Fibroblast of skin of scalp (primary cell): ENCODE measurements around the gene SIRT1.
"Not testable (repeated sequence)": the region's sequence is repeated elsewhere in the genome, so short reads cannot be mapped to it uniquely, and the experiment has no call there.

Source experiments
- DNase-seq: peaks from one replicate; pipeline ENCODE4 v3.0.0-alpha.2; 2013

The SIRT1 gene

DNA sequence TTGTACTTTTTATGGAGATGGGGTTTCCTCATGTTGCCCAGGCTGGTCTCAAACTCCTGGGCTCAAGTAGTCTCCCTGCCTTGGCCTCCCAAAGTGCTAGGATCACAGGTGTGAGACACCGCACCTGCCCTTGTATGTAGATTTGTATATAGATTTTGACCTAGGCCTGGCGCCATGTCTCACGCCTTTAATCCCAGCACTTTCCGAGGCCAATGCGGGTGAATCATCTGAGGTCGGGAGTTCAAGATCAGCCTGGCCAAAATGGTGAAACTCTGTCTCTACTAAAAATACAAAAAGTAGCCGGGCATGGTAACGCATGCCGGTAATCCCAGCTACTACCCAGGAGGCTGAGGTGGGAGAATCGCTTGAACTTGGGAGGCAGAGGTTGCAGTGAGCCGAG lies 7.0 kb upstream of the SIRT1 start:
- not testable (repeated sequence) for DNase-seq

DNA sequence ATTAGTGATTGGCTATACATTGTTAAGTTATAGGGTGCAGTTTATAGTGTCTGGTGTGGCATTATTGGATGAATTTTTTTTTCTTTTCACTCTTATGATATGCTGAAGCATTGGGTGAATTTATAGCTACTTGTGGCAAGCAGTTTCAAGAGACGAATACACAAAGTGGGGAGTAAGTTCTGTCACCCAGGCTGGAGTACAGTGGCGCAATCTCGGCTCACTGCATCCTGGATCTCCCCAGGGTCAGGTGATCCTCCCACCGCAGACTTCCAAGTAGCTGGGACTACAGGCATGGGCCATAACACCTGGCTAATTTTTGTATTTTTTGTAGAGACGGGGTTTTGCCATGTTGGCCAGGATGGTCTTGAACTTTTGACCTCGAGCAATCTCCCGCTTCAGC lies 6.3 kb upstream of the SIRT1 start:
- DNase-seq: no peak

DNA sequence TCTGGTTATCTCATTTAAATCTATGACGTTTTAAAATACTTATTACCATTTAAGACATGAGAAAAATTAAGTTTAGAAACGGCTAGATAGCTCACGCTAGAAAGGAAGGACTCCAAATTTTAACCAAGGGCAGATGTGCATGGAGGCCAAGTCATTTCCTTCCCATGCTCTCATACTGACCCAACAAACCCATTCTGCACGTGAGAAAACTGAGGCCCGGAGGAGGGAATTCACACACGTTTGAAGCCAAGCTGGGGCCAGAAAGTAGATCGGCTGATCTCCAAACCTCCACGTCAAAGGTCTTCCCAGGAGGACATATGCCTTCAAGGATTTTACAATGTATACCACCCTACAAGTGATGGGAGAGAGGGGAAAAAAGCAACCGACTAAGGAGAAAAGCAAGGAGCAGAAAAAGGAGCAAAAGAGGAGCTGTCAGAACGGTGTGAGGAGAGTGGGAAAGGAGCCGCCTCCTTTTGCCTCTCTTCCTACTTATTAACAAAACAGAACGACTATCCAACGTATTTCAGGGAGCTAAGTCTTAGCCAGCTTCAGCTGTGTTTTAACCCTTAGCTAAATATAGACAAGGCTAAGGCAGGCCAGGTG lies 645 bp upstream of the SIRT1 start:
- DNase-seq: no peak

DNA sequence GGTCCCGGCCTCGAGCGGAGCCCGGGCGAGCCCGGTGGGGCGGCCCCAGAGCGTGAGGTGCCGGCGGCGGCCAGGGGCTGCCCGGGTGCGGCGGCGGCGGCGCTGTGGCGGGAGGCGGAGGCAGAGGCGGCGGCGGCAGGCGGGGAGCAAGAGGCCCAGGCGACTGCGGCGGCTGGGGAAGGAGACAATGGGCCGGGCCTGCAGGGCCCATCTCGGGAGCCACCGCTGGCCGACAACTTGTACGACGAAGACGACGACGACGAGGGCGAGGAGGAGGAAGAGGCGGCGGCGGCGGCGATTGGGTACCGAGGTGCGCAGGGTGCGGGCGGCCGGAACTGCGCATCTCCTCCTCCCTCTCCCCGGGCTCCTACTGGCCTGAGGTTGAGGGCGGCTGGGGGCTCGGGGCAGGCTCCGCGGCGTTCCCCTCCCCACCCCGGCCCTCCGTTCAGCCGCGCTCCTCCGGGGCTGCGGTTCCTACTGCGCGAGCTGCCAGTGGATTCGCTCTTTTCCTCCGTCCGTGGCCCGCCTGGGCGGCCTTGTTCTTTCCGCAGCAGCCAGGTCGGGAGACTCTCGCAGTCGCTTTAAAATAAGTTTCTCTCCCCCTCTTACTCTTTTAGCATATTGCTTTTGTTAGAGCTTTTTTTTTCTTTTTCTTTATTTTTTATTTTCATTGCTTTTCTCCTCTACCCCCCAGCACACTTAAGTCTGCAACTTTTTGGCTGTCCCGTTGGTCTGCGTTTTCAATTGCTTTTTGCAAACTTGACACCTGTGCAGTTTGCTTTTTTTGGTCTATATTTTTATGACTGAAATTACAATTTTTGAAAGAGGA lies 600 bp downstream of the SIRT1 start:
- DNase-seq: peak; percentile 79

DNA sequence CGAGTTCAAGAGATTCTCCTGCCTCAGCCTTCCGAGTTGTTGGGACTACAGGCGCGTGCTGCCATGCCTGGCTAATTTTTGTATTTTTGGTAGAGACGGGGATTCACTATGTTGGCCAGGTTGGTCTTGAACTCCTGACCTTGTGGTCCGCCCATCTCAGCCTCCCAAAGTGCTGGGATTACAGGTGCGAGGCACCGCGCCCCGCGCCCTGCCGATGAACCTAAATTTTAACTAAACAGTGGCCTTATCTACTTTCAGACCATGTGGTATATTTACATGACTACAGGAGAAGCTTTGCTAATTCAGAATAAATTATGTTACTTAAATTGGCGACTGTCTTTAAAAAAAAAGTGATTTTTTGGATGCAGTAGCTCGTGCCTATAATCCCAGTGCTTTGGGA lies 9.2 kb downstream of the SIRT1 start:
- DNase-seq: no peak

DNA sequence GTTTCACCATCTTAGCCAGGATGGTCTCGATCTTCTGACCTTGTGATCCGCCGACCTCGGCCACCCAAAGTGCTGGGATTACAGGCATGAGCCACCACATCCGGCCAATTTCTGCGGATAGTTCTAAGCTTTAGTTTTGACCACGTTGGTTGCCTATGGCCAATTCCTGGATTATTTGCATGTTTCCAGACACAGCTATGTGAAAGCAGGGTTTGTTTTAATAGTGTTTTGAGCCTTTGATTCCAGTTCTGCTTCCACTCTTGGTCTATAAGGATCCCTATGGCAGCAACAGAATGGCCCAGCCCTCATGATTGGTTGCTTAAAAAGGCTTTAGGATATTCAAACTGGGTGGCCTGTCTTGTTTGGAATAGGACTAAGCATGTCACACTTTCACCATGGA lies 19.1 kb downstream of the SIRT1 start:
- no peak for DNase-seq

DNA sequence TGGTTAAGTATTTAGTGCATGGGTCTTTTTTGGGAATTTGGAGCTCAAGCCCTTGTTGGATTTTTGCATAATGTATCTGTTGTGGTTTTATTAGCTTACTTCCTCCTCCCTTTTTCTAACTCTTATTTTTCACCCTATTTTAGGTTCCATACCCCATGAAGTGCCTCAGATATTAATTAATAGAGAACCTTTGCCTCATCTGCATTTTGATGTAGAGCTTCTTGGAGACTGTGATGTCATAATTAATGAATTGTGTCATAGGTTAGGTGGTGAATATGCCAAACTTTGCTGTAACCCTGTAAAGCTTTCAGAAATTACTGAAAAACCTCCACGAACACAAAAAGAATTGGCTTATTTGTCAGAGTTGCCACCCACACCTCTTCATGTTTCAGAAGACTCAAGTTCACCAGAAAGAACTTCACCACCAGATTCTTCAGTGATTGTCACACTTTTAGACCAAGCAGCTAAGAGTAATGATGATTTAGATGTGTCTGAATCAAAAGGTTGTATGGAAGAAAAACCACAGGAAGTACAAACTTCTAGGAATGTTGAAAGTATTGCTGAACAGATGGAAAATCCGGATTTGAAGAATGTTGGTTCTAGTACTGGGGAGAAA lies 28.0 kb downstream of the SIRT1 start:
- DNase-seq: peak; percentile 31

DNA sequence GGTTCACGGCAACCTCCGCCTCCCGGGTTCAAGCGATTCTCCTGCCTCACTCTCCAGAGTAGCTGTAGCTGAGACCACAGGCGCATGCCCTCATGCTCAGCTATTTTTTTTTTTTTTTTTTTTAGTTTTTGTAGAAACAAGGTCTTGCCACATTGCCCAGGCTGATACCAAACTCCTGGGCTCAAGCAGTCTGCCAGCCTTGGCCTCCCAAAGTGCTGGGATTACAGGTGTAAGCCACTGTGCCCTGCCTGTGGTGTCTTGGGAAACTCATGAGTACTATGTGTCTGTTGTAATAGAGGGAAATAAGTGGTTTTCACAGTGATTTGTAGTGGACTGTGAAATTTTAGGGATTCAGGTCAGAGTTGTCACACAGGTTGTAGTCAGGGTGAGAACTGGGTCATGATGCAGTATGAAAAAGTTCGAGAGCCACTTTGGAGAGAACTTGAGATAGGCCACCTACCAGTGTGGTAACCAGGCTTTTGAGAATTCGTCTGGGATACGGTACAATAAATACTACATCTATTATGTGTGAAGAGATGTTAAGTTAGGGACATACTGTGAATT lies 30.4 kb downstream of the SIRT1 start:
- no peak for DNase-seq

DNA sequence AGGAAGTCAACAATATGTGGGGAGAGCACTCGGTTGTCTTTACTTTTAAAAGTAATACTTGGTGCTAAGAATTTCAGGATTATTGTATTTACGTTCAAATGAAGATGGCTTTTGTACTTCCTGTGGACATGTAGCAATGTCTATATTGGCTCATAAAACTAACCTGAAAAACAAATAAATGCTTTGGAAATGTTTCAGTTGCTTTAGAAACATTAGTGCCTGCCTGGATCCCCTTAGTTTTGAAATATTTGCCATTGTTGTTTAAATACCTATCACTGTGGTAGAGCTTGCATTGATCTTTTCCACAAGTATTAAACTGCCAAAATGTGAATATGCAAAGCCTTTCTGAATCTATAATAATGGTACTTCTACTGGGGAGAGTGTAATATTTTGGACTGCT lies 32.7 kb downstream of the SIRT1 start:
- DNase-seq: no peak

DNA sequence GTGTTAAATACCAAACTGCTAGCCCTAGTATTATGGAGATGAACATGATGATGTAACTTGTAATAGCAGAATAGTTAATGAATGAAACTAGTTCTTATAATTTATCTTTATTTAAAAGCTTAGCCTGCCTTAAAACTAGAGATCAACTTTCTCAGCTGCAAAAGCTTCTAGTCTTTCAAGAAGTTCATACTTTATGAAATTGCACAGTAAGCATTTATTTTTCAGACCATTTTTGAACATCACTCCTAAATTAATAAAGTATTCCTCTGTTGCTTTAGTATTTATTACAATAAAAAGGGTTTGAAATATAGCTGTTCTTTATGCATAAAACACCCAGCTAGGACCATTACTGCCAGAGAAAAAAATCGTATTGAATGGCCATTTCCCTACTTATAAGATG lies 33.2 kb downstream of the SIRT1 start:
- DNase-seq: no peak

DNA sequence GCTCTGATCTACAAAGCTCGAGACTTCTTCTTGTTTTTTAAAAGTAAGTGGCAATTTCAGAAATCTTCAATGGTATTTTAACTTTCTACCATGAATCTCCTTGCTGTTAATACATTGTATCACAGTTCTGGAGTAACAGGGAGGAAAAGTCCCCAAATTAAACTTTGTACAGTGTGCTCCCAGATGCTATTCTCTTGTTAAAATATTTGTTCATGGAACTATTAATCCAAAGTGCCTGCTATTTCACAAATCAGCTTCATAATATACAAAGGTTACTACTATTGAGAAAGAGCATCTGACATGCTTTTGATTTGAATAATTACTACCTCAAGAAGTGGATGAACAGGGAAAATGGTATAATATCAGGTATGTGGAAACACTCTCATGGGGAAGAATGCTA lies 36.6 kb downstream of the SIRT1 start:
- no peak for DNase-seq

DNA sequence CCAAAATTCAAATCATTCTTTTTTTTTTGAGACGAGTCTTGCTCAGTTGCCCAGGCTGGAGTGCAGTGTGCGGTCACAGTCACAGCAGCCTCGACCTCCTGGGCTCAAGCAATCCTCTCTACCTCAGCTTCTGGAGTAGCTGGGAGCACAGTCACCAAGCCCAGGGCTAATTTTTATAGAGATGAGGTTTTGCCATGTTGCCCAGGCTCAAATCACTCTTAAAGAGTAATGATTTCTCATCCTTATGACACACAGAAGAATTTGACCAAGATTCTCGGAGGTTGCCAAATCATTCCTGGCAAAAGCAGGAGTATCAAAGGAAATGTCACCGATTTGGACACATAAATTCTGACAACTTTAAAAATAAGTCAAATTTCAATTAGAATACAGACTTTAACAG lies 39.1 kb downstream of the SIRT1 start:
- DNase-seq: peak; percentile 10

DNA sequence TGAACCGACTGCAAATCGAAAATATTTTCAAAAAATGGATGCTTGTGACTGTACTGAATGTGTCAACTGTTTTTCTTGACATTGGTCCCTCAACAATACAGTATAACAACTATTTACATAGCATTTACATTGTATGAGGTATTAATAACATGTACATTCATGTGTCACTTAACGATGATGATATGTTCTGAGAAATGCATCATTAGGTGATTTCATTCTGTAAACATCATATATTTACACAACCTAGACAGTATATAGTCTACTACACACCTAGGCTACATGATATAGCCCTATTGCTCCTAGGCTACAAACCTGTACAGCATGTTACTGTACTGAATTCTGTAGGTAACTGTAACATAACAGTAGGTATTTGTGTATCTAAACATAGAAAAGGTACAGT lies 39.7 kb downstream of the SIRT1 start:
- no peak for DNase-seq

DNA sequence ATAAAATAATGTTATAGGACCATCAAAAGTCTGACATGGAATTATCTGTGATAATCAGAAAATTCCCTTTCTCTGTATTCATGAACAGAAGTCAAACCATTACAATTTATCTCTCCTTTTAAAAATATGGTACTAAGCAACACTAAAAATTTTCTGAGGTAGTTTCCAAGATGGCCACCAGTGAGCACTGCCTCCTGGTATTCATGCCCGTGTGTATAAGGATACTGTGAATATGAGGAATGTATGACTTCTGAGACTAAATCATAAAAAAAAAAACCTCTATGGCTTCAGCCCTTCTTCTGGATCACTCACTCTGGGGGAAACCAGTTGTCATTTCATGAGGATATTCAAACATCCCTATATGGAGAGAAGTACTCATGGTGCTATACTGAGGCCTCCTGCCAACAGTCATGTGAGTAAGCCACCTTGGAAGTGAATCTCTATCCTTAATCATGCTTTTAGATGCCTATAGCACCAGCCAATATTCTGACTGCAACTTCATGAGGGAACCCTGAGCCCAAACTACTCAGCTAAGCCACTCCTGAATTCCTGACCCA lies 41.1 kb downstream of the SIRT1 start:
- peak; percentile 85 for DNase-seq

DNA sequence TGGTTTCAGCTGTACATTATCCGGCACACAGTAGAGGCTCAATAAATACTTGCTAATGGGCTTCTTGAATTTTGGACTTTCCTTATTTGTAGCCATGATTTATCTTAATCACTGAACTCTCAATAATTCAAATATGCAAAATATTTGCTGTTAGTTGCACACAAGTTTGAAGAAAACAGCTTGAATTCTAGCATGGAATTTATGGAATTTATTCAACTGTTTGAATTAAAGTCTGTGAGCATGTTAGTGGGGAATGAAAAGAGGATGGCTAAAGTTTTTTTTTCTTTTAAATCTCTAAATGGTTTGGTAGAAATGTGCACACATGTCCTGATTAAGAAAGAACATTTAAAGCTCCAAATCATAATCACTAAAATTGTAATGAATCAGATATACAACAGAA lies 42.5 kb downstream of the SIRT1 start:
- DNase-seq: peak; percentile 75

DNA sequence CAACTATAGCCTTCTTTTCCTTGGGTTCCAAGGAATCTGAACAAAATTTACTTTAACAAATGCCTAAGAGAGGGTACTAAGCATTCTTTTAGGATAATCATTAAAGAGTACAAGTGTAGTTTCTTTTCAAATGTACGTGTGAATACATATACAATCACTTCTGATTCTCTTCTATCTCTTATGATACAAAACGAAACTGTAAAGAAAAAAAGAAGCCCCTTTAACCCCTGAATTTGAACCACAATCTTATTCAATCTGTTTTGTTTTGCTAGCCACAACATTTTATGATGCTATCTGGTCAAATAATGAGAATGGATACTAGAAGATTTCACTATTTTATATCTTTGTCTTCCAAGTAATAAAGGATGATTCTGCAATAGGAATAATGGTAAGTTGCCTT lies 48.7 kb downstream of the SIRT1 start:
- DNase-seq: no peak

DNA sequence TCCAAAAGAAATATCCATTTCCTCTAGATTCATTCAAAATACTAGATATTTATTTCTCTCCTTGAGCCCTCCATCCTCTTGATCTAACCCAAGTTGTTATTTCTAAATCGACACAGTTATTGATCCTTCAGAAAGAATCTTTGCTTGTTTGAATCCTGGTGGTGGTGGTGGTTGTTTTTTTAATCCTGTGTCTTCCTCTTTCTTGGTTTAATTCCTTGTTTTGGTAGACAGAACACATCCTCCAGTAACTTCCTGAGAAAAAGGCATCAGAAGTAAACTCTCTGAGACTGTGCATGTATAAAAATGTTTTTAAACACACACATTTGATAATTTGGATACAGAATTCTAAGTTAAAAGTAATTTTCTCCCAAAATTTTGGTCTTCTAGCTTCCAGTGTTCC lies 49.9 kb downstream of the SIRT1 start:
- no peak for DNase-seq

DNA sequence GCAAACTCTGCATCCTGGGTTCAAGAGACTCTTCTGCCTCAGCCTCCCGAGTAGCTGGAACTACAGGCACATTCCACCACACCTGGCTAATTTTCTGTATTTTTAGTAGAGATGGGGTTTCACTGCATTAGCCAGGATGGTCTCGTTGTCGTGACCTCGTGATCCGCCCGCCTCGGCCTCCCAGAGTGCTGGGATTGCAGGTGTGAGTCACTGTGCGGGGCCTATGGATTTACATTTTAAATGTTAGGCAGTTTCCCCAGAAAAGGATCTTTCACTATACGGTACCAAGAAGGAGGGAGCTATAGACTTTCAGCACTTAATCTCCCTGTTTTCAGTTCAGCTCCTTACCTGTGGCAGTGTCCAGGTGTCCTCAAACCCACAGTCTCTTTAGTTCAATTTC lies 50.8 kb downstream of the SIRT1 start:
- DNase-seq: no peak

DNA sequence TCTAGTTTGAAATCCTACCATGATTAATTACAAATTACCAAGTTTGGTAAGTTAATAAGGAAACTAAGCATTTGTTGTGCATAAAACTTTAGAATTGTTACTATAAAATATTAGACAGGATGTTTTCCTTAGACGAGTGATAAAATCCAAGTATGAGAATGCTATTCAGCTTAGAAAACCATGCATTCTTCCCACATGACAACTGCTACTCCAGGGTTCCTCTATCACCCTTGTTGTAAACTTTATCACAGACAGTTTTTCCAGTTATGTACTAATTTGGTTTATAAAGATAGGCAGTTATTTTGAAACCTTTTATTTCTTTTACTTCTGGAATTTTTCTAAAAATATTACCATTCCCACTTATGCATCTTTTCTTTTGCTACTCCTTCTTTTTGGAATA lies 52.0 kb downstream of the SIRT1 start:
- DNase-seq: peak; percentile 43

DNA sequence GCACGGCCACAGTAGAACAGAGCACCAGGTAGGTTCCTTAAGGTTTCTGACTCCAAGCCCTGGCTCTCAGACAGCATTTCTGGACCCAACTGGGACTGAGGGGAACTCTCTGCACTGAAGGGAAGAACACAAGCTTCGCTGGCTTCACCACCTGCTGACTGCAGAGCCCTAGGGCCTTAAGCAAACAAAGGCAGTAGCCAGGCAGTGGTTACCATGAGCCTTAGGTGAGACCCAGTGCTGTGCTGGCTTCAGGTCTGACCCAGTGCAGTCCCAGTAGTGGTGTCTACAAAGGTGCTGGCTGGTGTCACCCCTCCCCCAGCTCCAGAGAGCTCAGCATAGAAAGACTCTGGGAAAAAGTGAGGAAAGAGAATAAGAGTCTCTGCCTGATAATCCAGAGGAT lies 59.5 kb downstream of the SIRT1 start:
- no peak for DNase-seq

DNA sequence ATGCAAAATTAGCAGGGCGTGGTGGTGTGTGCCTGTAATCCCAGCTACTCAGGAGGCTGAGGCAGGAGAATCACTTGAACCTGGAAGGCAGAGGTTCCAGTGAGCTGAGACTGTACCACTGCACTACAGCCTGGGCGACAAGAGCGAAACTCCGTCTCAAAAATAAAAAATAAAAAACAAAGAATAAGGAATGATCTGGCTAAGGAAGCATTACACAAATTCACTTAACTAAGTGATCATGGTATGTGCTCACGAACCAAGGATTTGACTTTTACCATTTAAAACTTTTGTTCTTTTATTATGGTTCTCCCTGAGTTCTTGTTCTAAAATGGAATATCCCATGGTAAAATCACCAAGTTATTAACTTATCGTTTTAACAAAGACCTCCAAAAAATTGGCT lies 71.2 kb downstream of the SIRT1 start:
- DNase-seq: no peak

DNA sequence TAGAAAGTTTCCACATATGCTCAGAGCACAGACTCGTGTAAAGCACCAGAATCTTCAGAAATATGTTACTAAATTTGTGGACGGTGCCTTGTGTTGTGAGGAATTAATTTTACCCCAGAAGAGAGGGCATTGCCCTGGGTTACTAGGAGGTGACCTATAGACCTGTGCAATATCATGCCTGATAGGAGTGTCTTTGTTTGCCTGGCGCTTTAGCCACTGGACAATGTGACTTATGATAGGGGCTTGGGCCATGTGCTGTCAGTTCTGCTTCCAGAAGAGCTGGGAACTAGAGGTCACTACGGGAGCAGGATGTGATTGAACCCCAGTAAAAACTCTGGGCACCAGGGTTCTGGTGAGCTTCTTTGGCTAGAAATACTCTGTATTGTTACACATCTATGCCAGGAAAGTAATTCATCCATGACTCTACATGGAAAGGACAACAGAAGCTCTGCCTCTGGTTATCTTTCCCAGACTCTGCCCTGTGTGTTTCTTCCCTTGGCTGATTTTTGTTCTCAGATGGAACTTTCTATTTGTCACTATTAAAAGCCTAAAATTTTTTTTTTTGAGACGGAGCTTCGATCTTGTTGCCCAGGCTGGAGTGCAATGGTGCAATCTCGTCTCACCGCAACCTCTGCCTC lies 75.5 kb downstream of the SIRT1 start:
- DNase-seq: no peak

DNA sequence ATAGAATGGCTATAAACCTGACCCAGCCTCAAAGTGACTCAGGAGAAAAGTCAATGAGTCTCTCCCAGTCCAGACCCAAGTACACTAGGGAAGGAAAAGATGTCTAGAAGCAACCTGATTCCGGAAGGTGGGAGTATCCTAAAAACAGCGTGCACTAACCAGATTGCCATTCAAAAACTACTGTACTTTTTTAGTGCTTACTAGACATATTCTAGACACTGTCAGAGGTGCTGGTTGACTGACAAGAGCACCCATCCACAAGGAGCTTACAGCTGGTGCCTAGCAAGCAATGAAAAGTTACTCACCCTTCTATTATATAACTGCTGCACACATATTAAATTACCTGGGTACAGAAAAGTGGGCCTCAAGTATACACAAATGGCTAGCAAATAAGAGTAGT lies 81.0 kb downstream of the SIRT1 start:
- no peak for DNase-seq
